IgD-negative memory B cell (primary cell): ENCODE results near the gene ZCWPW1. TPM values are rescaled to one million over a fixed set of nuclear protein-coding genes. Genes with fewer than 3 reads are reported as not detected.
"Not testable (repeated sequence)": the region's sequence is repeated elsewhere in the genome, so short reads cannot be mapped to it uniquely, and the experiment has no call there.

Experiments
- H3K27ac Mint-ChIP-seq, 3 donors: one replicate each; pipeline ENCODE4 v1.8.0; 2020 to 2022; ENCODE audit warnings: mild to moderate bottlenecking in 3 of 3, mixed read lengths in 3 of 3, moderate library complexity in 1 of 3
- H3K27me3 Mint-ChIP-seq: one replicate; pipeline ENCODE4 v1.8.0; 2021; ENCODE audit warnings: mixed read lengths
- H3K36me3 Mint-ChIP-seq: one replicate; pipeline ENCODE4 v1.8.0; 2020; ENCODE audit warnings: mild to moderate bottlenecking, mixed read lengths
- H3K4me1 Mint-ChIP-seq, 3 donors: one replicate each; pipeline ENCODE4 v1.8.0; 2020 to 2022; ENCODE audit warnings: mixed read lengths in 3 of 3, mild to moderate bottlenecking in 1 of 3
- H3K4me3 Mint-ChIP-seq, 4 donors: one replicate each; pipeline ENCODE4 v1.8.0; 2020 to 2022; ENCODE audit warnings: mild to moderate bottlenecking in 4 of 4, mixed read lengths in 4 of 4, moderate library complexity in 3 of 4
- H3K9me3 Mint-ChIP-seq, 3 donors: one replicate each; pipeline ENCODE4 v1.8.0; 2020 to 2021; ENCODE audit warnings: mixed read lengths in 3 of 3, mild to moderate bottlenecking in 1 of 3
- polyA plus RNA-seq: library from polyadenylated mRNA; unstranded; fragments of 300-500 nt; fragmentation: Illumina TruSeq; gene quantifications from one replicate; pipeline ENCODE4 v1.2.3, GENCODE V29; 2021

Gene ZCWPW1
- polyA plus RNA-seq, 1 donor from 2014 or later, result 12.1 TPM

DNA sequence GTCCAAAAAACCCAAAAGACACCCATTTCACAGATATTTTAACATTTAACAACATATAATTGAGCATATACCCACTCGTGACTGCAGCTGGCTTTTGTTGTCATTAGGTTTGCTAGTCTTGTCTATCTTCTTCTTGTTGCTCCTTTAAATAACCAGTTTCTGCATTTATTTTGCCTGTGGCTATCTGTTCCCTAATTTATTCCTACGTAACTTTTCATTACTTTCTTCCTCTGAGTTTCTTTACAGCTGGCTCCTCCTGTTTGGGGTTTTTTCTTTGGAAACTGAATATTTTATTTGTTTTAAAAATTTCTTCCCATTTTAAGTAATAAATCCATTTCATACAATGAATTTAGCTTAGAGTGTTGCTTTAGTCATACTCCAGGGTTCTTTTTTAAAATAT lies 40.8 kb downstream of the ZCWPW1 start:
- H3K27me3 Mint-ChIP-seq, result peaks cover 3% of the 10 kb centered on the region
- no peak overlapping the region for H3K4me3 Mint-ChIP-seq

DNA sequence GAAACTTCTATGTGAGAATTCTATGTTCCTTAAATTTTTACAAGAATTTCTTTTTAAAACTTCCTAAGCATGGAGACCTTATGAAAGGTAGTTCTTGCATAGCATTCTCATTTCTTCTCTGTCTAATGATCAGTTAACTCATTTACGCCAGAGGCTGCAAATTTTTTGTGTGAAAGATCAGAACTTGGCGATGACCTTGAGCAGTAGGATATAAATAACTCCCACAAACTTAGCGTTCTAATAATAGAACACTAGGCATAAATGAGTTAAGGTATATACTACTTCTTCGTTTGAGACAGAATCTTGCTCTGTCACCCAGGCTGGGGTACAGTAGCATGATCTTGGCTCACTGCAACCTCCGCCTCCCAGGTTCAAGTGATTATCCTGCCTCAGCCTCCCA lies 41.6 kb downstream of the ZCWPW1 start:
- H3K27me3 Mint-ChIP-seq, result peaks cover 2% of the 10 kb centered on the region
- H3K27ac Mint-ChIP-seq, result no peak overlapping the region
- no peak overlapping the region for H3K4me3 Mint-ChIP-seq
- H3K9me3 Mint-ChIP-seq, result no peaks in the 10 kb centered on the region
- peaks cover 8 to 11% (median 8%) of the 10 kb centered on the region in 3 donors for H3K4me1 Mint-ChIP-seq
- no peaks in the 10 kb centered on the region for H3K36me3 Mint-ChIP-seq

More for the DNA sequence above, 40.8 kb downstream of the ZCWPW1 start:
- Mint-ChIP-seq H3K27ac (no peak overlapping the region), H3K9me3 (no peaks in the 10 kb centered on the region), H3K36me3 (no peaks in the 10 kb centered on the region), H3K4me1 (peaks cover 8 to 13% (median 11%) of the 10 kb centered on the region in 3 donors)

DNA sequence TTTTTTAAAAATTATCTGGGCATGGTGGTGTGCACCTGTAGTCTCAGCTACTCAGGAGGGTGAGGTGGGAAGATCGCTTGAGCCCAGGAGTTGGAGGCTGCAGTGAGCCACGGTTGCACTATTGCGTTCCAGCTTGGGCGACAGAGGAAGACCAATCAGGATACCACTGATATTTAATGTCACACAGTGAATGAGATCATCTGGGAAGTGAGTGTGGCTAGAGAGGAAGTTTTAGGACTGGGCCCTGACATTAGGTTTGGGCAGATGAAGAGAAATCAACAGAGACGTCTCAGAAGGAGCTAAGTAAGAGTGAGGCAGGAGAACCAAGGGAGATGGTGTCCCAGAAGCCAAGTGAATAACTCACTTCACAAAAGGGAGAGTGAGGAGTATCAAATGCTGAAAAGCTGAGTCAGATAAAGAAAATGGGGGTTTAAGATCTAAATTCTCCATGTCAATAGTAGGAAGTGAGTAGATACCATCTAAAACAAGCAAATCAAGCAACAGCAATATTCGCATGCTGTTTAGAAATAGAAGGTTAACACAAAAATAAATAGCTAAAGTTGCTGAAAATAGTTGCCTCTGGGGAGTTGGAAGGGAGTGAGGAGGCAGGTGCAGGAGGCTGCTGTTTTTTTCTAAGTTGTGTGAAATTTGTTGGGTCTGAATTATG lies 43.7 kb downstream of the ZCWPW1 start:
- no peak overlapping the region for H3K4me3 Mint-ChIP-seq
- no peaks in the 10 kb centered on the region for H3K9me3 Mint-ChIP-seq
- peaks cover 8 to 13% (median 10%) of the 10 kb centered on the region in 3 donors for H3K4me1 Mint-ChIP-seq
- H3K27me3 Mint-ChIP-seq, result no peaks in the 10 kb centered on the region
- H3K36me3 Mint-ChIP-seq, result no peaks in the 10 kb centered on the region
- H3K27ac Mint-ChIP-seq, result peak overlapping the region in 1 of 3 donors; percentile 17

DNA sequence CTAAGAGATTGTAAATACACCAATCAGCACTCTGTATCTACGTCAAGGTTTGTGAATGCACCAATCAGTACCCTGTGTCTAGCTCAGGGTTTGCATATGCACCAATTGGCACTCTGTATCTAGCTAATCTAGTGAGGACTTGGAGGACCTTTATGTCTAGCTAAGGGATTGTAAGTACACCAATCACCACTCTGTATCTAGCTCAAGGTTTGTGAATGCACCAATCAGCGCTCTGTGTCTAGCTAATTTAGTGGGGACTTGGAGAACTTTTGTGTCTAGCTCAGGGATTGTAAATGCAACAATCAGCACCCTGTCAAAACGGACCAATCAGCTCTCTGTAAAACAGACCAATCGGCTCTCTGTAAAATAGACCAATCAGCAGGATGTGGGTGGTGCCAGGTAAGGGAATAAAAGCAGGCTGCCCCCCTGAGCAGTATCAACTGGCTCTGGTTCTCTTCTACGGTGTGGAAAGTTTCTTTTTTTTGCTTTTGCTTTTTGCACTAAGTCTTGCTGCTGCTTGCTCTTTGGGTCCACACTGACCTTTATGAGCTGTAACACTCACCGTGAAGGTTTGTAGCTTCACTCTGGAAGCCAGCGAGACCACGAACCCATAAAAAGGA lies 46.2 kb downstream of the ZCWPW1 start:
- Mint-ChIP-seq H3K4me3 (peak overlapping the region in 1 of 4 donors; percentile 9), H3K4me1 (peaks cover 8 to 16% (median 10%) of the 10 kb centered on the region in 3 donors), H3K27ac (peak overlapping the region in 1 of 3 donors; percentile 32)
- not testable (repeated sequence) for H3K27me3 Mint-ChIP-seq, H3K9me3 Mint-ChIP-seq, H3K36me3 Mint-ChIP-seq

DNA sequence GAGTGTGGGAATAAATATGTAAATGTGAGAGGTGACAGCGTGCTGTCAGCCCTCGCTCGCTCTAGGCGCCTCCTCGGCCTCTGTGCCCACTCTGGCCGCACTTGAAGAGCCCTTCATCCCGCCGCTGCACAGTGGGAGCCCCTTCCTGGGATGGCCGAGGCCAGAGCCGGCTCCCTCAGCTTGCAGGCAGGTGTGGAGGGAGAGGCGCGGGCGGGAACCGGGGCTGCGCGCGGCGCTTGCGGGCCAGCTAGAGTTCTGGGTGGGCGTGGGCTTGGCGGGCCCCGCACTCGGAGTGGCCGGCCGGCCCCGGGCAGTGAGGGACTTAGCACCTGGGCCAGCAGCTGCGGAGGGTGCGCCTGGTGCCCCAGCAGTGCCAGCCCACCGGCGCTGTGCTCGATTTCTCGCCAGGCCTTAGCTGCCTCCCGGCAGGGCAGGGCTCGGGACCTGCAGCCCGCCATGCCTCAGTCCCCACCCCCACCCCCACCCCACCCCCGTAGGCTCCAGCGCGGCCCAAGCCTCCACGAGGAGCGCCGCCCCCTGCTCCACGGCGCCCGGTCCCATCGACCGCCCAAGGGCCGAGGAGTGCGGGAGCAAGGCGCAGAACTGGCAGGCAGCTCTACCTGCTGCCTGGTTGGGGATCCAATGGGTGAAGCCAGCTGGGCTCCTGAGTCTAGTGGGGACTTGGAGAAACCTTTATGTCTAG lies 46.8 kb downstream of the ZCWPW1 start:
- H3K27me3 Mint-ChIP-seq, H3K36me3 Mint-ChIP-seq, H3K9me3 Mint-ChIP-seq, H3K27ac Mint-ChIP-seq, H3K4me3 Mint-ChIP-seq: not testable (repeated sequence)
- peaks cover 8 to 16% (median 10%) of the 10 kb centered on the region in 3 donors for H3K4me1 Mint-ChIP-seq

DNA sequence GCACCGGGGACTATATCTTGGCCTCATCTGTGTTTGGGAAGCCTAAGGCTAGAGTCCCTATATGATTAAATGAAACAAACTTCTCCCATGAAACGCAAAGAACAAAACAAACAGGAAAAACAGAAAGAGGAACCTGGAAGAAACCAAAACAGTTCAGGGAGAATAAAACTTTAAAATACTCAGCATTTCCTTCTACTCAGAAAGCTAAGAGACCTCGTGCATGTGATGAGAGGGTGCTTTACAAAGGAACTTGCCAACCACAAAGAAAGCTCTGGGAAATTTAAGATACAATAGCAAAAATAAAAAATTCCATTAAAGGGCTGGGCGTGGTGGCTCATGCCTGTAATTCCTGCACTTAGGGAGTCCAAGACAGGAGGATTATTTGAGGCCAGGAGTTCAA lies 48.3 kb downstream of the ZCWPW1 start:
- Mint-ChIP-seq H3K9me3 (no peaks in the 10 kb centered on the region), H3K27me3 (no peaks in the 10 kb centered on the region), H3K4me1 (peaks cover 12 to 16% (median 14%) of the 10 kb centered on the region in 3 donors), H3K4me3 (peak overlapping the region in 1 of 4 donors; percentile 46), H3K27ac (peak overlapping the region in 1 of 3 donors; percentile 24), H3K36me3 (peaks cover 2% of the 10 kb centered on the region)

DNA sequence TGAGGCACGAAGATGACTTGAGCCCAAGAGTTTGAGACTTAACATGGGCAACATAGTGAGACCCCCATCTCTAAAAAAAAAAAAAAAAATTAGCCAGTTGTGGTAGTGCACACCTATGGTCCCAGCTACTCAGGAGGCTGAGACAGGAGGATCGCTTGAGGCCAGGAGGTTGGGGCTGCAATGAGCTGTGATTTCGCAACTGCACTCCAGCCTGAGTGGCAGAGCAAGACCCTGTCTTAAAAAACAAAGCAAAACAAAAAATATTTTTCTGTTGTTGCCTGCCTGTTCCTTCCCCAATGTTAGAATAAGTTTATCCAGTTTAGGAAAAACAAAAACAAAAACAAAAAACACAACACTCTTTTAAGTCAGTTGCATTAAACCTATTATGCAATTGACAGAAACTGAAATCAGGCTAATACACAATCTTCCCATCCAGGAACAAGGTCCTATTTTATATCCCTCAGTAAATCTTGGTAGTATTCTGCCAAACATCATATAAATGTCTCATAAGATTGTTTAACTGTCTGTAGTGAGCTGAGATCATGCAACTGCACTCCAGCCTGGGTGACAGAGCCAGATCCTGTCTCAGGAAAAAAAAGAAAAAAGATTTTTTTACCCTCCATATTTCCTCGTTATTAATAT lies 50.3 kb downstream of the ZCWPW1 start:
- Mint-ChIP-seq H3K4me1 (peaks cover 11 to 21% (median 20%) of the 10 kb centered on the region in 3 donors), H3K27me3 (no peaks in the 10 kb centered on the region), H3K36me3 (peaks cover 4% of the 10 kb centered on the region), H3K27ac (no peak overlapping the region), H3K4me3 (no peak overlapping the region), H3K9me3 (no peaks in the 10 kb centered on the region)

DNA sequence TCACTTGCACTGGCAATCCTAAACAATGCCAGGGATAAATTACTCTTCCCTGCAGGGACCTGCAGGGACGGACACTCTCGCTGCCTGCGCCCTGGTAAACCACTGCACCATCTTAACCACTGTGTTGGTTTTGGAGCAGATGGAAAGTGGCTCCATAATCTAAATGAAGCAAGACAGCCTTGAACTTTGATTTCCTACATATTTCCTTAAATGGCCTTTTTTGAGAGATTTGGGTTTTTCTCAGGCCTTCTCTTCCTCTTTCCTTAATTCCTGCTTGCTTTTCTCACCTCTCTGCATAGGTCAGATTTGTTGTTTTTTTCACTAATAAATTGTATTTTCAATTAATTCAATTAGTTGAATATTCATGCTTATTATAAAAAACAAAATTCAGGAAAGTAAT lies 52.4 kb downstream of the ZCWPW1 start:
- Mint-ChIP-seq H3K27ac (peak overlapping the region in 1 of 3 donors; percentile 83), H3K9me3 (no peaks in the 10 kb centered on the region)

DNA sequence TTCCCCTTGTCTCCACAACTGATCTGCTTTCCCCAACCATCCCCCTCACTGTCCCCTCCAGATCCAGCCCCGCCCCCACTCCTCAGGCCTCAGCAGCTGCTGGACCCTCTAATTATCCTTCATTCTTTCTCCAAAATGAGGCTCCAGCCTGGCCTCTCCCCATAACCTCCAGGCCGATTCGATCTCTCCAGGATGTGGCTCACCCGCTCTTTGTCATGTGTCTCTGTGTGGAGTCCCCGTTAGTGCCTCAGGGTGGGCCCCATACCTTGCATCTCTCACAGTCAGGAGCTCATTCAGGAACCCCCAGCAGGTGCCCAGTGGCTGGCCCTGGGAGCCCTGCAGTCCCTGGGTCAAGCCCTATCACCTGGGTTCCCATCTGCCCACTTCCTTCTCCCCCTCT lies 53.9 kb downstream of the ZCWPW1 start:
- H3K27ac Mint-ChIP-seq, result peak overlapping the region in 2 of 3 donors; percentile 83 to 92
- H3K36me3 Mint-ChIP-seq, result peaks cover 4% of the 10 kb centered on the region
- H3K4me3 Mint-ChIP-seq, result peak overlapping the region in 3 of 4 donors; percentile 44 to 85 (median 78)
- H3K27me3 Mint-ChIP-seq, result no peaks in the 10 kb centered on the region
- no peaks in the 10 kb centered on the region for H3K9me3 Mint-ChIP-seq
- peaks cover 14 to 26% (median 23%) of the 10 kb centered on the region in 3 donors for H3K4me1 Mint-ChIP-seq

More for the DNA sequence above, 52.4 kb downstream of the ZCWPW1 start:
- no peaks in the 10 kb centered on the region for H3K27me3 Mint-ChIP-seq
- peaks cover 11 to 24% (median 21%) of the 10 kb centered on the region in 3 donors for H3K4me1 Mint-ChIP-seq
- peaks cover 4% of the 10 kb centered on the region for H3K36me3 Mint-ChIP-seq
- peak overlapping the region in 1 of 4 donors; percentile 45 for H3K4me3 Mint-ChIP-seq

DNA sequence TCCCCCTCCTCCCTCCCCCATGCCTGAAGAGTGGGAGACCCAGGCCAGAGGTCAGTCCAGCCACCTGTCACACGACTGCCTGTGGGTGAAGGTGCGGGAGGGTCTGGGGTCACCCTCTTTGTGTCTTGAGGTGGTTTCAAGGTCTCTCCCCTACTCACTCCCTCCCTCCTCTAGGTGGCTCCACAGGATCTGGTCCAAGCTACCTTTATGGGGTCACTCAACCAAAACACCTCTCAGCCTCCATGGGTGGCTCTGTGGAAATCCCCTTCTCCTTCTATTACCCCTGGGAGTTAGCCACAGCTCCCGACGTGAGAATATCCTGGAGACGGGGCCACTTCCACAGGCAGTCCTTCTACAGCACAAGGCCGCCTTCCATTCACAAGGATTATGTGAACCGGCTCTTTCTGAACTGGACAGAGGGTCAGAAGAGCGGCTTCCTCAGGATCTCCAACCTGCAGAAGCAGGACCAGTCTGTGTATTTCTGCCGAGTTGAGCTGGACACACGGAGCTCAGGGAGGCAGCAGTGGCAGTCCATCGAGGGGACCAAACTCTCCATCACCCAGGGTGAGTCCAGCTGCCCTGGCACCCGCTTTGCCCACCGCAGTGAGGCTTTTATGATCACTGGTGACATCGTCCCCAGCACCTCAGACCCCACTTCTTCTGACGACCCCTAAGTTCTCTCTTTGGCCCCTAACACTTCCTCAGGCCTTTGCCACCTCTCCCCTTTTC lies 54.5 kb downstream of the ZCWPW1 start:
- peak overlapping the region; percentile 44 to 85 (median 73) for H3K4me3 Mint-ChIP-seq

DNA sequence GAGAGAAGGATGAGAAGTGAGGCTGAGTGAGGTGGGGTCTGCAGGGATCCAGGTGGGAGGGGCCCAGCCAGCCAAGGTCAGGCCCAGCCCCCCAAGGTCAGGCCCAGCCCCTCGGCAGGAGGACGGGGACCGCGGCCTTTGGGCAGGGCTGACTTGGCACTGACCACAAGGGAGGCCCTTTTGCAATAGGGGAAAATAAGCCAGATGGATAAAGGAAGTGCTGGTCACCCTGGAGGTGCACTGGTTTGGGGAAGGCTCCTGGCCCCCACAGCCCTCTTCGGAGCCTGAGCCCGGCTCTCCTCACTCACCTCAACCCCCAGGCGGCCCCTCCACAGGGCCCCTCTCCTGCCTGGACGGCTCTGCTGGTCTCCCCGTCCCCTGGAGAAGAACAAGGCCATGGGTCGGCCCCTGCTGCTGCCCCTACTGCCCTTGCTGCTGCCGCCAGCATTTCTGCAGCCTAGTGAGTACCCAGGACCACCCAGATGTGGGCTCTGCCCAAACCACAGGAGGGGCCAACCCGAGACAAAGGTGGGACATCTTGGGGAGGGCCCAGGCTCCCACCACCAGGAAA lies 55.2 kb downstream of the ZCWPW1 start, which contains the start of gene PILRA:
Gene PILRA, plus strand, starts transcription at position 227 of the 571 bp plus-strand sequence. Its CDS starts 170 bp downstream, at position 397.
- Mint-ChIP-seq H3K36me3 (peaks cover 4% of the 10 kb centered on the region), H3K4me1 (peaks cover 21 to 34% (median 34%) of the 10 kb centered on the region in 3 donors), H3K4me3 (peak within 1 kb of the TSS; percentile 44 to 85 (median 73)), H3K27ac (peak within 1 kb of the TSS; percentile 76 to 99 (median 86)), H3K9me3 (no peaks in the 10 kb centered on the region), H3K27me3 (no peaks in the 10 kb centered on the region)

More for the DNA sequence above, 54.5 kb downstream of the ZCWPW1 start:
- not testable (repeated sequence) for H3K27me3 Mint-ChIP-seq, H3K9me3 Mint-ChIP-seq, H3K36me3 Mint-ChIP-seq
- H3K4me1 Mint-ChIP-seq, result peaks cover 17 to 31% (median 27%) of the 10 kb centered on the region in 3 donors
- peak overlapping the region in 2 of 3 donors; percentile 83 to 92 for H3K27ac Mint-ChIP-seq

DNA sequence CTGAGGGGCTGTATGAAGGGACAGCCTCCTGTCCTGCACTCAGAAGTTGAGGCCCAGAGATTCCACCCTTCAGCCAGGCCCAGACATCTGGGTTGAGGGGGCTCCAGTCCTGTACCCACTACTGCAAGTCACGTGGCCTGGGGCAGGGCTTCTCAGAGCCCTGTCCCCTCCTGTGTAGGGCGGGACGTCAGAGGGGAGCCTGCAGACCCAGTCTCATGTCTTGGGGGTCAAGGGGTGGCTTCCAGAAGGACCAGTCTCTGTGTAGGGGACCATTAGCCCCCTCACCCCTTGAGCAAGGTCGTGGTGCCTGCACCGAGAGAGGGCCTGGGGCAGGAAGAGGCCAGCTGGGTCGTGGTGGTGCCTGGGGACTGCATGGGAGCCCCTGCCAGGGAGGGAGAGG lies 55.8 kb downstream of the ZCWPW1 start:
- Mint-ChIP-seq H3K9me3 (no peaks in the 10 kb centered on the region), H3K36me3 (peaks cover 4% of the 10 kb centered on the region), H3K27ac (peak overlapping the region; percentile 76 to 99 (median 86)), H3K4me1 (peaks cover 27 to 38% (median 38%) of the 10 kb centered on the region in 3 donors), H3K4me3 (no peak overlapping the region), H3K27me3 (no peaks in the 10 kb centered on the region)

DNA sequence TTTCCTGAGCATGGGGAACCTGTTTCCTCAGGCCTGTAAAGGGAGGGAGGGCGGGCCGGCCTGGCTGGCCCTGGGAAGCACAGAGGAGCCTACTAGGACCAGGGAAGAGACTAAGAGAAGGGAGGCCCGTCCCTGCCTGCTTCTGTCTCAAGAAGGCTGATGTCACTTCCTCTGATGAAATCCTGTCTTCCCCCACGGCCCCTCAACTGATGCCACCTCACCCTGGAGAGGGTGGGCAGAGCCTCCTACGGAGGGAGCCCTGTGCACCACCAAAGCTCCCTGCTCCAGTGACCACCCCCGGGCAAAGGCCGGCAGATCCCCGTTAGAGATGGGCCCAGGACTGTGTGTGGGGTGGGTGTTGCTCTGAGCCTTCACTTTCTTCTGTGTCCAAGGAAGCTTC lies 56.2 kb downstream of the ZCWPW1 start:
- no peaks in the 10 kb centered on the region for H3K27me3 Mint-ChIP-seq
- H3K4me3 Mint-ChIP-seq, result peak overlapping the region in 1 of 4 donors; percentile 2
- H3K27ac Mint-ChIP-seq, result peak overlapping the region; percentile 76 to 99 (median 86)
- peaks cover 31 to 43% (median 41%) of the 10 kb centered on the region in 3 donors for H3K4me1 Mint-ChIP-seq
- no peaks in the 10 kb centered on the region for H3K9me3 Mint-ChIP-seq
- H3K36me3 Mint-ChIP-seq, result peaks cover 4% of the 10 kb centered on the region
